ENCODE results near the gene ZDHHC22.

- TF ChIP-seq POLR2AphosphoS5 (IDR thresholded peaks at IDR 0.05; ENCODE audit: low read depth) (no peak), EZH2 (IDR thresholded peaks at IDR 0.05; ENCODE audit: low read depth, unreplicated experiment) (no peak), CREB1 (CRISPR knock-in tag; IDR thresholded peaks at IDR 0.05; ENCODE audit: low read depth) (no peak), ZNF114 (CRISPR knock-in tag; IDR thresholded peaks at IDR 0.05) (no peak), REST (IDR thresholded peaks at IDR 0.05; ENCODE audit: unreplicated experiment) (no peak), NANOG (IDR thresholded peaks at IDR 0.05; ENCODE audit: borderline replicate concordance) (no peak), EZH2phosphoT487 (IDR thresholded peaks at IDR 0.05; ENCODE audit: unreplicated experiment) (no peak), ETS1 (IDR thresholded peaks at IDR 0.05) (no peak)
- TF ChIP-seq, protein P1, sequence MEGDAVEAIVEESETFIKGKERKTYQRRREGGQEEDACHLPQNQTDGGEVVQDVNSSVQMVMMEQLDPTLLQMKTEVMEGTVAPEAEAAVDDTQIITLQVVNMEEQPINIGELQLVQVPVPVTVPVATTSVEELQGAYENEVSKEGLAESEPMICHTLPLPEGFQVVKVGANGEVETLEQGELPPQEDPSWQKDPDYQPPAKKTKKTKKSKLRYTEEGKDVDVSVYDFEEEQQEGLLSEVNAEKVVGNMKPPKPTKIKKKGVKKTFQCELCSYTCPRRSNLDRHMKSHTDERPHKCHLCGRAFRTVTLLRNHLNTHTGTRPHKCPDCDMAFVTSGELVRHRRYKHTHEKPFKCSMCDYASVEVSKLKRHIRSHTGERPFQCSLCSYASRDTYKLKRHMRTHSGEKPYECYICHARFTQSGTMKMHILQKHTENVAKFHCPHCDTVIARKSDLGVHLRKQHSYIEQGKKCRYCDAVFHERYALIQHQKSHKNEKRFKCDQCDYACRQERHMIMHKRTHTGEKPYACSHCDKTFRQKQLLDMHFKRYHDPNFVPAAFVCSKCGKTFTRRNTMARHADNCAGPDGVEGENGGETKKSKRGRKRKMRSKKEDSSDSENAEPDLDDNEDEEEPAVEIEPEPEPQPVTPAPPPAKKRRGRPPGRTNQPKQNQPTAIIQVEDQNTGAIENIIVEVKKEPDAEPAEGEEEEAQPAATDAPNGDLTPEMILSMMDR (conservative IDR thresholded peaks at IDR 0.05; ENCODE audit: low read depth in 2 of 2) = no peak
Observed at GRCh38 chr14:77123381-77124325, 17.9 kb downstream of the ZDHHC22 start.
